Right lobe of liver (tissue), 4 donors: ENCODE results near the gene SLC35A1.
"Not testable (repeated sequence)": the region's sequence is repeated elsewhere in the genome, so short reads cannot be mapped to it uniquely, and the experiment has no call there.

ENCODE experiments used
- CTCF ChIP-seq, 4 donors: fragments of 200-600 bp in 3 of 4; fragments of 450-650 bp in 1 of 4; IDR thresholded peaks; one replicate each; pipeline versions ENCODE4 v1.5.1 to v1.8.0; 2016 to 2022; ENCODE audit warnings: antibody characterized with exemption in 4 of 4, mild to moderate bottlenecking in 2 of 4
- POLR2A ChIP-seq: fragments of 450-650 bp; IDR thresholded peaks from one replicate; pipeline ENCODE4 v1.6.1; 2017; ENCODE audit warnings: antibody characterized with exemption, mild to moderate bottlenecking
- donor health status: DM: no; HTN: no; CAD: no.
- donor health status: DM: no; HTN: no; CAD: no.
- donor health status: DM: no; HTN: yes; CAD: no.

GRCh38 chr6:87489326-87489725, 16.6 kb downstream of the SLC35A1 start:
- not testable (repeated sequence) for TF ChIP-seq CTCF (IDR thresholded peaks at IDR 0.05); POLR2A
